Activated CD4-positive, alpha-beta T cell treated with anti-CD3 and anti-CD28 coated beads for 36 hours (primary cell): ENCODE measurements around the gene MYRIP. TPM values are rescaled to one million over a fixed set of nuclear protein-coding genes. Genes with fewer than 3 reads are reported as not detected.
A peak's percentile ranks its signal among the peaks of the same experiment; 100 is the strongest.

Experiments
- ATAC-seq: fragments of 200-7000 bp; cut with Tn5 transposase; one replicate; pipeline ENCODE4 v1.10.0; 2021; ENCODE audit warnings: mild to moderate bottlenecking, moderate library complexity
- CTCF ChIA-PET: fragments of 350-600 bp; sonication (Branson Sonifier 250); formaldehyde crosslinking; loops from one replicate; lab custom pipeline; 2021; ENCODE audit warnings: antibody characterized with exemption; lab: Charles Lee
- POLR2A ChIA-PET: fragments of 350-600 bp; sonication (Branson Sonifier 250); formaldehyde crosslinking; loops from one replicate; lab custom pipeline; 2021; ENCODE audit warnings: antibody characterized with exemption, inconsistent platforms; lab: Charles Lee
- DNase-seq: peaks from one replicate; pipeline ENCODE4 v3.0.0-alpha.2; 2020
- H3K27ac Mint-ChIP-seq: one replicate; pipeline ENCODE4 v1.8.0; 2021; ENCODE audit warnings: mixed read lengths
- H3K27me3 Mint-ChIP-seq: one replicate; pipeline ENCODE4 v1.8.0; 2021; ENCODE audit warnings: mixed read lengths
- H3K36me3 Mint-ChIP-seq: one replicate; pipeline ENCODE4 v1.8.0; 2021; ENCODE audit warnings: low read depth, mixed read lengths
- H3K4me1 Mint-ChIP-seq: one replicate; pipeline ENCODE4 v1.8.0; 2021; ENCODE audit warnings: mixed read lengths
- H3K4me3 Mint-ChIP-seq: one replicate; pipeline ENCODE4 v1.8.0; 2021; ENCODE audit warnings: mild to moderate bottlenecking, moderate library complexity, mixed read lengths
- H3K9me3 Mint-ChIP-seq: one replicate; pipeline ENCODE4 v1.8.0; 2021; ENCODE audit warnings: low read depth, mixed read lengths
- intact Hi-C, 2 experiments: fragments of 100-400 bp; cut with DNase I in 1 of 2; cut with micrococcal nuclease in 1 of 2; formaldehyde crosslinking; loops; one replicate each; pipeline versions ENCODE4 v1.14.2 to v1.15.1; 2022 to 2024; cut with DNase I, micrococcal nuclease
- total RNA-seq, 2 experiments: library from RNA; stranded (reverse); gene quantifications; one replicate each; pipeline ENCODE4 v1.2.3, GENCODE V29; 2021

MYRIP gene
- total RNA-seq, 2 experiments from 2014 or later = not detected

DNA sequence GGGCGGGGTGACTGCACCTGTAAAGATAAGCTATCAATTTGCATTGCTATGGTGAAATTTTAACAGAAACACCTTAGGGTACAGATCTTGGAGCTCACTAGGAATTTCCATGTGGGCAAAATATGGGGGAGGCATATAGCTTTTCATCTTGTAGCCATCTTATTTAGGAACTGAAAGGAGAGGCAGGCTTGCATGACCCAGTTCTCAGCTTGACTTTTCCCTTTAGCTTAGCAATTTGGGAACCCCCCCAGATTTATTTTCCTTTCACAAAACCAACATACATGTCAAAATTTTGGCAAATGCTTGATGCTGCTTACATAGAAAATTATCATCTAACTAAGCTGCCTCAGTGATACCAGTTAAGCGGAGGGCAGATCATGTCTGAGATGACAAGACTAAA lies 445.1 kb downstream of the MYRIP start:
- ATAC-seq (no peak), DNase-seq (no peak)
- no peaks in the 10 kb centered on the region for H3K9me3 Mint-ChIP-seq
- no peaks in the 10 kb centered on the region for H3K27me3 Mint-ChIP-seq
- no peaks in the 10 kb centered on the region for H3K36me3 Mint-ChIP-seq
- intact Hi-C loops = no loop called here
- no peak overlapping the region for H3K27ac Mint-ChIP-seq
- POLR2A ChIA-PET = interaction anchor here (0.7 kb wide), 1 partner anchor 777 kb away, joined by 3 read pairs; no protein-coding TSS in a partner anchor
- CTCF ChIA-PET = interaction anchor here (0.9 kb wide), 1 partner anchor 544 kb away, joined by 3 read pairs; no protein-coding TSS in a partner anchor
- no peaks in the 10 kb centered on the region for H3K4me1 Mint-ChIP-seq
- no peak overlapping the region for H3K4me3 Mint-ChIP-seq

DNA sequence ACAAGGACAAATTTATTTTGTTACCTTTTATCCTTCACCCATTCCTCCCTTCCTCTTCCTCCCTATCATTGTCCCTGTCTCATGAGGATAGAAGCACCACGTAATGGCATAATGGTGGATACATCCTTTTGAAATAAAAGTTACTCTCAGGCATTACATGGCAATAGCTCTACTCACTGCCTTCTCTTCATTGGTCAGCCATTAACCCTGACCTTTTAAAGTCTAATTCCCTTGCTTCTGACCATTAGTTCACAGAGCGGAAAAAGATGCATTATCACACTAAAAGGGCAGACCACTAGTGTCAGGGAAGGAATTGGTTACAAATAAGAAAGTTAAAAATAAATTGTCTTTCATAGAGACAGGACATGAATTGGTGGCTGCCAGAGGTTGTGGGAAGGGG lies 445.5 kb downstream of the MYRIP start:
- ChIA-PET CTCF (interaction anchor here (0.9 kb wide), 1 partner anchor 545 kb away, joined by 3 read pairs; no protein-coding TSS in a partner anchor), POLR2A (no interaction called here)
- intact Hi-C loops = no loop called here
- Mint-ChIP-seq H3K27me3 (no peaks in the 10 kb centered on the region), H3K9me3 (no peaks in the 10 kb centered on the region), H3K4me1 (no peaks in the 10 kb centered on the region), H3K27ac (no peak overlapping the region), H3K36me3 (no peaks in the 10 kb centered on the region), H3K4me3 (no peak overlapping the region)
- no peak for DNase-seq
- ATAC-seq = no peak

DNA sequence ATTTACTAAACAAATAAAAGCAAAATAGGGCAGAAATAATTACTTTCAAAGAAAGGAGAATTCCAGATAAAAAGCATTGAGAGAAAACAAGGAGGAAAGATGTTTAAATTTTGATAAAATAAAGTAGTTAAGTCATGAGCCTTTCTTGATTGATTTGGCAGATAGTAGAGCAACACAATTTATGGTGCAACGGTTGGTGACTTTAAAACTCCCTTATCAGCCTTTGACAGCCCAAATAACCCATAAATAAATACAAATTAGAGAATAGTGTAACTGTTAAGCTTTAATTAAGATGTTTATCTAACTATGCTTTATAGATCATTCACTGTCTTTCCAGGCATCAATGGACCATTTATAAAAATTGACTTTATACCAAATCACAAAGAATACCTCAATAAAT lies 446.1 kb downstream of the MYRIP start:
- Mint-ChIP-seq H3K4me1 (no peaks in the 10 kb centered on the region), H3K4me3 (no peak overlapping the region), H3K36me3 (no peaks in the 10 kb centered on the region), H3K27me3 (no peaks in the 10 kb centered on the region), H3K27ac (no peak overlapping the region), H3K9me3 (no peaks in the 10 kb centered on the region)
- intact Hi-C loops = no loop called here
- POLR2A ChIA-PET = no interaction called here
- CTCF ChIA-PET = no interaction called here
- ATAC-seq (no peak), DNase-seq (no peak)

DNA sequence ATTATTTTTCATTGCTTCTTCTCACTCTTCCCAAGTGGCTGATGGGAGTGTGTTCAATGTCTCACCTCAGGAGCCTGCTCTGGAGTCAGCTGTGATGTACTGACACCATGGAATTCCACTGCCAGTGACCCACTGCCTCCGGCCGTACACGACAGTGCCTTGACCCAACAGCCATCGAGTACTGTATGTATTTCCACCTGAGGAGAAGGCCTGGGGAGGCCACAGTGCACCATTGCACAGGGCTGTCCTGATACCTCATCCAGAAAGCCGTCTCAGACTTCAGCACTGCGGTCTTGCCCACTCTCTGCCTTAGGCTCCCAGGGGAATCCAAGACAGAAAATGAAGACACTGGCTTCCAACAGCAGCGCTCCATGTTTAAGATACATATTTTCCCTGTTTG lies 448.7 kb downstream of the MYRIP start:
- intact Hi-C loops = no loop called here
- ChIA-PET CTCF (no interaction called here), POLR2A (no interaction called here)
- DNase-seq (no peak), ATAC-seq (no peak)
- H3K27ac Mint-ChIP-seq = no peak overlapping the region
- H3K4me3 Mint-ChIP-seq = no peak overlapping the region
- no peaks in the 10 kb centered on the region for H3K4me1 Mint-ChIP-seq
- H3K9me3 Mint-ChIP-seq = no peaks in the 10 kb centered on the region
- H3K27me3 Mint-ChIP-seq = no peaks in the 10 kb centered on the region
- no peaks in the 10 kb centered on the region for H3K36me3 Mint-ChIP-seq

DNA sequence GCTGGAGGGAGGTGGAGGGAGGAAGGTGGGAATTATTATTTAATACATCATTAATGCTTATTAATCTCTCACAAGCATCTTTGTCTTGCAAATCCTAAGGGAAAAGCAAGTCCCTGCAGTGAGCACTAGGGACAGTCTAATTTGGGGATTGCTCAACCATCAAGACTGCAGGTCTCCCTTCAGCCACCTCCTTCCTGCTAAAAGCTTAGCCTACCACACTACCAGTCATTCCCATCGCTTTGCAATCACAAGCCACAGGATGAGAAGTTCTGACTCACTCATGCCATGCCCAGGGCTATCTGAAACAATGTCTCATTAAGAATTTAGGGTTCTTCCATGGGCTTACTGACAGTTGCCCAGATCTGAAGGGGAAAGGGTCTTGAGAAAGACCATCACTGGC lies 449.1 kb downstream of the MYRIP start:
- no peaks in the 10 kb centered on the region for H3K9me3 Mint-ChIP-seq
- no peak overlapping the region for H3K4me3 Mint-ChIP-seq
- H3K27ac Mint-ChIP-seq = no peak overlapping the region
- no peaks in the 10 kb centered on the region for H3K4me1 Mint-ChIP-seq
- ATAC-seq = no peak
- intact Hi-C loops = no loop called here
- no peaks in the 10 kb centered on the region for H3K36me3 Mint-ChIP-seq
- ChIA-PET CTCF (no interaction called here), POLR2A (no interaction called here)
- peak; percentile 5 for DNase-seq
- H3K27me3 Mint-ChIP-seq = no peaks in the 10 kb centered on the region

DNA sequence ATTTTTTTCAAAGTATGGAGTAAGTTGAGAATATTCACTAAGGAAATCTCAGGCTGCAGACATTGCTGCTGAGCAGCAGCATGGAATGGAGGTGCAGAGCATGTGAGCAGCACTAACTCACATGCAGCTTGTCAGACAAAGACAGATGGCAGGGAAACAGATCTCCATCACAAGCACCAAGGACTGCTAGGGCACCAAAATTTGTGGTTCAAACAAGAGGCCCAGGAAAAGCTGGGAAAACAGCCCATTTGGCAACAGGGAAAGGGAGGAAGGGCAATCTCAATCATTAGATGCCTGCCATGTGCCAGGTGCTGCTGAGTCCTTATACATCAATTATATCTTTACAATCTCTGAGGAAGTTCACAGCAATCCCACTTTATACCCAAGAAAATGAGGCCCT lies 452.9 kb downstream of the MYRIP start:
- Mint-ChIP-seq H3K36me3 (no peaks in the 10 kb centered on the region), H3K4me1 (no peaks in the 10 kb centered on the region), H3K4me3 (no peak overlapping the region), H3K27ac (no peak overlapping the region), H3K9me3 (no peaks in the 10 kb centered on the region), H3K27me3 (no peaks in the 10 kb centered on the region)
- no peak for ATAC-seq
- ChIA-PET CTCF (no interaction called here), POLR2A (no interaction called here)
- no peak for DNase-seq
- intact Hi-C loops = no loop called here

DNA sequence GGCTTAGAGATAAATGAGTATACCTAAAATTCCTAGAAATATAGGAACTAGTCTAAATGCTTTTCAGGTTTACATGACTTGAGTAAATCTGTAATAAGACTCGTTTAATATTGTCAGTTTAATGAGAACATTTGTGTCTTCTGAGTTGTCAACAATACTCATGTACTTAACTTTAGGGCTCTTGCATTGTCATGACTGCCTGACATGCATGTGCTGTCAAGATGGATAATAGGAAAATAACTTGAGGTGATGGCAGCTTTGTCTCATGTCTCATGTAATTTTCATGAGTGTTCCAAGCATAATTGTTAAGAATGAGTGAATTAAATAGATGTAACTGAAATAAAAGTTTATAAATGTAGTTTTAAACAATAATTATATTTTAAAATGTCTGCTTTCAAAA lies 455.0 kb downstream of the MYRIP start:
- Mint-ChIP-seq H3K27ac (no peak overlapping the region), H3K9me3 (no peaks in the 10 kb centered on the region), H3K4me3 (no peak overlapping the region), H3K27me3 (no peaks in the 10 kb centered on the region), H3K4me1 (no peaks in the 10 kb centered on the region), H3K36me3 (no peaks in the 10 kb centered on the region)
- POLR2A ChIA-PET = no interaction called here
- ATAC-seq (no peak), DNase-seq (no peak)
- intact Hi-C loops = no loop called here
- CTCF ChIA-PET = interaction anchor here (0.6 kb wide), 1 partner anchor 32 kb away, joined by 3 read pairs; no protein-coding TSS in a partner anchor

DNA sequence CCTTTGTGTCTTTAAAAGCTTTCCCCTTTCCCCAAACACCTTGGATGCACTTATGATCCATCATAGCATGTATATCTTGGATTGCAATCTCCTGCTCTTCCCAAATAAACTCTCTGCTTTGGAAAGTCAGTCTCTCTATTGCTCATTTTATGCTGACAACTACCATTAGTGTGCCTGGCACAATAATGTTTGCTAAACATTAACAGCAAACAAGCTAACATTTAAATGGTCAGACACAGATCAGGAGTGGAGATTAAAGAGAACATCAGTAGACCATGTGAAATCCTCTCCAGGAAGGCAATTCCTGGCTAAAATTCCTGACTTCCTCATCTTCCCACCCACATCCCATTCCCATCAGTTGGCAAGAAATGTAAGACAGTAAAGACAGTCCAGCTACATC lies 455.8 kb downstream of the MYRIP start:
- no peak for ATAC-seq
- no peak overlapping the region for H3K27ac Mint-ChIP-seq
- CTCF ChIA-PET = interaction anchor here (0.6 to 1.0 kb wide), 2 partner anchors 31 to 54 kb away, joined by 3 read pairs; no protein-coding TSS in a partner anchor

DNA sequence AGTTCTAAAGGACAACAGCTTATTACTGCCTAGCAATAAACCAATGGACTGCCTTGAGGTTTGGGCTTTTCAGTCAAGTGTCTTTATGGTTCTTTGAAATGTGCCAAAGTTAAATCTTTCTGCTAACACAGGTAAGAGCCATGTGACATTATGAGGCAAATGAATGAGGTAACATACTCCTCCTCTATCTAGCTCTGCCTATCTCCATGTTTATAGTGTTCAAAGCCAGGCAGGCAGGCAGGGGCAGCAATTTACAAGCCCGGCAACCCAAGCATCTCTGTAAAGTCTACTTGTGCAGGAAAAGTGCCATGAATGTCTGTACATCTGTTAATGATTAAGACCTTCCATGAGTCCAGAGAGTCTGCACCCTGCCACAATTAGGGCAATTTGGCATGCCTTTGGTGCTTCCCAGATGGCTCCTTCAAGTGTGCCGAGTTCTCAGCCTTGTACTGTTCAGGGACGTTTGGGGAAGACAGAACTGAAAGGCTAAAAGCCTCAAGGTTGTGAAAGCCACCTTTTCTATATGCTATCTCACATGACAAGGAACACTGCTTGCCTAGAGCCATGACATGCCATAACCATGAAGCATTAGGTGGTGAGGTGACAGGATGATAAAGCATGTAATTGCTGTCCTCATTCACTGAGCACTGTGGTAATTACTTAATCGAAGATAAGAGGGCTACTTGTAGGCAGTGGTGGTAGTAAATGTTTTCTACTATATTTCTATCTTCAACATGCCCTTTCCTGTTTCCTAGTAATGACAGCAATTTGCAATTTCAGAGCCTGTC lies 458.7 kb downstream of the MYRIP start:
- CTCF ChIA-PET = interaction anchor here (0.6 kb wide), 1 partner anchor 457 kb away, joined by 3 read pairs; no protein-coding TSS in a partner anchor
- H3K9me3 Mint-ChIP-seq = no peaks in the 10 kb centered on the region
- POLR2A ChIA-PET = no interaction called here

More for the DNA sequence above, 455.8 kb downstream of the MYRIP start:
- H3K36me3 Mint-ChIP-seq = no peaks in the 10 kb centered on the region
- no peaks in the 10 kb centered on the region for H3K27me3 Mint-ChIP-seq
- POLR2A ChIA-PET = no interaction called here
- H3K4me3 Mint-ChIP-seq = no peak overlapping the region
- H3K4me1 Mint-ChIP-seq = no peaks in the 10 kb centered on the region
- DNase-seq = no peak
- intact Hi-C loops = no loop called here
- no peaks in the 10 kb centered on the region for H3K9me3 Mint-ChIP-seq

DNA sequence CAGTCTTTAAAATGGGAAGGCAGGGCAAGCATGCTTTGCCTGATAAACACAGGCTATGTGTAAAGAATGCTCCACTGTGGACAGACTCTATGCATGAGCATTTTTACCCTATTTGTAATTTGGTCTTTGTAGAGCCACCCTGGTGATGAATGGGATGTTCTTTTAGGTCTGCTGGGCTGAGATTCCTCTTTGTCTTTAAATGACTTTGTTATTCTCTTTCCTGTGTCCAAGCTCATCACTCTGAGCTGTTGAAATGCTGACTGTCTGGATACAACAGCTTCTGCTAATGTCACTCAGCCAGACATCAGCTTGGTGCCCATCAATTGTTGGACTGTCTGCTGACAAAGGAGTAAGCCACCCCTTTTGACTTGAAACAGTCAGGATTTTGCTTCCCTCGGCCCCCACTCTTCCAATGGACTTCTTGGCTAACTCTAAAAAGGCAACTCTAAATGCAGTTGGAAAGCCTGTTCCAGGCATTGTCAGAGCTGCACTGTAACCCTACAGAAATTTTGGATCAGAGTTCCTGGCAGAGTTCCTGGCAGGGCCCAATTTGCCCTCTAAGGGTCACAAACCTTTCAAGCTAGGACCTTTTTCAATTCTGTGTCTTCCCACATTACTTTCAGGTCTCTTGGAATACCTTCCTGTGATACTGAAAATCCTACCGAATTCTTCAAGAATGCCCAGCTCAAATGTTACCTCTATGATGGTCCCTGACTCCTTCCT lies 459.6 kb downstream of the MYRIP start:
- intact Hi-C loops = no loop called here
- DNase-seq = no peak
- H3K9me3 Mint-ChIP-seq = no peaks in the 10 kb centered on the region
- H3K4me1 Mint-ChIP-seq = no peaks in the 10 kb centered on the region
- H3K27me3 Mint-ChIP-seq = no peaks in the 10 kb centered on the region
- POLR2A ChIA-PET = no interaction called here
- ATAC-seq = no peak
- peaks cover 5% of the 10 kb centered on the region for H3K36me3 Mint-ChIP-seq
- no peak overlapping the region for H3K27ac Mint-ChIP-seq
- CTCF ChIA-PET = interaction anchor here (0.6 to 1.0 kb wide), 2 partner anchors 11 to 238 kb away, joined by 3 to 4 read pairs; no protein-coding TSS in a partner anchor
- H3K4me3 Mint-ChIP-seq = no peak overlapping the region

More for the DNA sequence above, 458.7 kb downstream of the MYRIP start:
- DNase-seq (no peak), ATAC-seq (no peak)
- no peaks in the 10 kb centered on the region for H3K4me1 Mint-ChIP-seq
- intact Hi-C loops = no loop called here
- H3K27ac Mint-ChIP-seq = no peak overlapping the region
- no peaks in the 10 kb centered on the region for H3K27me3 Mint-ChIP-seq
- H3K36me3 Mint-ChIP-seq = peaks cover 4% of the 10 kb centered on the region
- H3K4me3 Mint-ChIP-seq = no peak overlapping the region

DNA sequence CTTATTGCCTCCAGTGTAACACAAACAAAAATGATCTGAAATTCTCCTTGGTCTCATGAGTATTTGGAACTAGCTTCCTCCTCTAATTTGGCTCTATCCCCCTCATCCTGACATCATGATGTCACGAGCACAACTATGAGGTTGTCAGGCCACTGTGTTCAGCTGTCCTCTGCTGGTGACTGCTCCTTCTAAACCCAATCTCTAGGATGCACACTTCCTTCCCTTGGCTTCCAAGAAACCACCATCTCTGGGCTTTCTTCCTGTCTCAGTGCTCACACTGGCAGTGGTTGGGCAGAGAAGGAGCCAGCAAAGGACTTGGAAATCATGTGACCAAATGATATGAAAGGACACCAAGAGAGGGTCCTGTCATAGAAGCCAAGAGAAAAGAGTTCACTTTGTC lies 469.4 kb downstream of the MYRIP start:
- ChIA-PET CTCF (no interaction called here), POLR2A (no interaction called here)
- no peaks in the 10 kb centered on the region for H3K9me3 Mint-ChIP-seq
- DNase-seq = no peak
- intact Hi-C loops = no loop called here
- no peaks in the 10 kb centered on the region for H3K4me1 Mint-ChIP-seq
- no peaks in the 10 kb centered on the region for H3K27me3 Mint-ChIP-seq
- peaks cover 7% of the 10 kb centered on the region for H3K36me3 Mint-ChIP-seq
- H3K4me3 Mint-ChIP-seq = no peak overlapping the region
- H3K27ac Mint-ChIP-seq = no peak overlapping the region
- no peak for ATAC-seq

DNA sequence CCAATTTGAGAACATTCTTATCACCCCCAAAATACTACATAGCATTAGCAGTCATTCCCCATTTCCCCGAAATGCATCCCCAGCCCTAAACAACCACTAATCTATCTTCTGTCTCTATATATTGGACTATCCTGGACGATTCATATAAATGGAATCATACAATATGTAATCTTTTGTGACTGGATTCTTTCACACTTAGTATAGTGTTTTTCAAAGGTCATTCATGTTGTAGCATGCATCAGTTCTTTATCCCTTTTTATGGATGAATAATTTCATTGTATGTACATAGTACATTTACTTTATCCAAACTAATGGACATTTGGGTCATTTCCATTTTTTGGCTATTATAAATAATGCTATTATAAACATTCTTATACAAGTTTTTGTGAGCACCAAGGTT lies 472.6 kb downstream of the MYRIP start:
- POLR2A ChIA-PET = no interaction called here
- Mint-ChIP-seq H3K4me3 (no peak overlapping the region), H3K9me3 (peaks cover 3% of the 10 kb centered on the region), H3K4me1 (no peaks in the 10 kb centered on the region), H3K27me3 (no peaks in the 10 kb centered on the region), H3K36me3 (no peaks in the 10 kb centered on the region), H3K27ac (no peak overlapping the region)
- intact Hi-C loops = no loop called here
- ATAC-seq = no peak
- no peak for DNase-seq
- CTCF ChIA-PET = no interaction called here
